Effector memory CD4-positive, alpha-beta T cell (primary cell): Measurements from ENCODE around the gene CBX4.

Source experiments
- DNase-seq, 3 donors: peaks; one replicate each; pipeline ENCODE4 v3.0.0-alpha.2; 2020
- H3K27ac ChIP-seq: 2 replicates; pipeline ENCODE4 v1.7.0; 2013; ENCODE audit warnings: mild to moderate bottlenecking, low read length, moderate library complexity; ENCODE audit not compliant: insufficient read depth, poor library complexity, severe bottlenecking
- H3K27me3 ChIP-seq: replicated peaks from 2 replicates; pipeline ENCODE4 v1.7.0; 2013; ENCODE audit warnings: mild to moderate bottlenecking, low read length; ENCODE audit not compliant: insufficient read depth, control insufficient read depth, poor library complexity, severe bottlenecking
- H3K36me3 ChIP-seq: 2 replicates; pipeline ENCODE4 v1.7.0; 2013; ENCODE audit warnings: mild to moderate bottlenecking, low read length, moderate library complexity; ENCODE audit not compliant: control insufficient read depth, insufficient read depth
- H3K4me1 ChIP-seq: 2 replicates; pipeline ENCODE4 v1.7.0; 2013; ENCODE audit warnings: low read length, mild to moderate bottlenecking; ENCODE audit not compliant: control insufficient read depth, insufficient read depth, poor library complexity, severe bottlenecking
- H3K4me3 ChIP-seq: 2 replicates; pipeline ENCODE4 v1.7.0; 2013; ENCODE audit warnings: low read length, low read depth, mild to moderate bottlenecking; ENCODE audit not compliant: insufficient read depth, poor library complexity, severe bottlenecking
- H3K9me3 ChIP-seq: 2 replicates; pipeline ENCODE4 v1.7.0; 2013; ENCODE audit warnings: mild to moderate bottlenecking, low read length, moderate library complexity; ENCODE audit not compliant: control insufficient read depth

Gene CBX4

DNA sequence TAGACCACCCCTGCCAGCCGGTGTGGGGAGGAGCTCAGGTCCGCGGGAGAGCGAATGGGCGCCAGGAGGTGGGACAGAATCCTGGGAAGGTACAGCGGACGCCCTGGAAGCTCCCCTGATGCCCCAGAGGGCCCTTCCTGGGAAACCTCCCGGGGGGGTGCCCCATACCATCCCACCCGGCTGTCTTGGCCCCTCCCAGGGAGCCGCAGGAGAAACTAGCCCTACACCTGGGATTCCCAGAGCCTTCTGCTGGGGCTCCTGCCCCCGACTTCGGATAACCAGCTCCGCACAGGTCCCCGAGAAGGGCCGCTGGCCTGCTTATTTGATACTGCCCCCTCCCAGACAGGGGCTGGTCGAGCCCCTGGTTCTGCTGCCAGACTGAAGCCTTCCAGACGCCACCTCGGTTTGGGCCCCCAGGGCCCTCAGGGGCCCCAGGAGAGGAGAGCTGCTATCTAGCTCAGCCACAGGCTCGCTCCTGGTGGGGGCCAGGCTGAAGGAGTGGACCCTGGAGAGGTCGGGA, 3.0 kb upstream of the CBX4 start:
- Histone ChIP-seq H3K4me3 (no peak overlapping the region), H3K4me1 (peaks cover 63% of the 10 kb centered on the region), H3K36me3 (no peaks in the 10 kb centered on the region), H3K9me3 (no peaks in the 10 kb centered on the region), H3K27ac (no peak overlapping the region), H3K27me3 (peaks cover 44% of the 10 kb centered on the region)
- no peak for DNase-seq

DNA sequence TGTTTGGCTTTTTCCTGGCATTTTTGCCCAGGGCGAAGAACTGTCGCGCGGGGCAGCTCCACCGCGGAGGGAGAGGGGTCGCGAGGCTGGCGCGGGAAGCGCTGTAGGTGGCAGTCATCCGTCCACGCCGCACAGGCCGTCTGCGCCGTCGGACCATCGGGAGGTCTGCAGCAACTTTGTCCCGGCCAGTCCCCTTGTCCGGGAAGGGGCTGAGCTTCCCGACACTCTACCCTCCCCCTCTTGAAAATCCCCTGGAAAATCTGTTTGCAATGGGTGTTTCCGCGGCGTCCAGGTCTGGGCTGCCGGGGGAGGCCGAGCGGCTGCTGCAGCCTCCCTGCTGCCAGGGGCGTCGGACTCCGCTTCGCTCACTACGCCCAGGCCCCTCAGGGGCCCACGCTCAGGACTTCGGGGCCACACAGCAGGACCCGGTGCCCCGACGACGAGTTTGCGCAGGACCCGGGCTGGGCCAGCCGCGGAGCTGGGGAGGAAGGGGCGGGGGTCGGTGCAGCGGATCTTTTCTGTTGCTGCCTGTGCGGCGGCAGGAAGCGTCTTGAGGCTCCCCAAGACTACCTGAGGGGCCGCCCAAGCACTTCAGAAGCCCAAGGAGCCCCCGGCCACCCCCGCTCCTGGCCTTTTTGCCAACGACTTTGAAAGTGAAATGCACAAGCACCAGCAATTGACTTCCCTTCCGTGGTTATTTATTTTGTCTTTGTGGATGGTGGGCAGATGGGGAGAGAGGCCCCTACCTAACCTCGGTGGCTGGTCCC, 2.3 kb upstream of the CBX4 start:
- H3K9me3 ChIP-seq: no peaks in the 10 kb centered on the region
- no peaks in the 10 kb centered on the region for H3K36me3 ChIP-seq
- peaks cover 44% of the 10 kb centered on the region for H3K27me3 ChIP-seq
- no peak for DNase-seq
- H3K27ac ChIP-seq: no peak overlapping the region
- peaks cover 70% of the 10 kb centered on the region for H3K4me1 ChIP-seq
- peak overlapping the region; percentile 2 for H3K4me3 ChIP-seq

DNA sequence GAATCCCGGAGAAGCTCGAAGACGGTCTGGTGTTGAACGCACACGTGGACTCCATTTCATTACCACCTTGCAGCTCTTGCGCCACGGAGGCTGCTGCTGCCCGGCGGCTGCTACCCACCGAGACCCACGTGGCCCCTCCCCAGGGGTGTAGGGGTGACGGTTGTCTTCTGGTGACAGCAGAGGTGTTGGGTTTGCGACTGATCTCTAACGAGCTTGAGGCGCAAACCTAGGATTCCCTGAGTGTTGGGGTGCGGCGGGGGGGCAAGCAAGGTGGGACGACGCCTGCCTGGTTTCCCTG, 1.7 kb upstream of the CBX4 start:
- Histone ChIP-seq H3K4me1 (peaks cover 76% of the 10 kb centered on the region), H3K27ac (no peak overlapping the region), H3K36me3 (no peaks in the 10 kb centered on the region), H3K4me3 (peak overlapping the region; percentile 2), H3K9me3 (no peaks in the 10 kb centered on the region), H3K27me3 (peaks cover 44% of the 10 kb centered on the region)
- DNase-seq: no peak

DNA sequence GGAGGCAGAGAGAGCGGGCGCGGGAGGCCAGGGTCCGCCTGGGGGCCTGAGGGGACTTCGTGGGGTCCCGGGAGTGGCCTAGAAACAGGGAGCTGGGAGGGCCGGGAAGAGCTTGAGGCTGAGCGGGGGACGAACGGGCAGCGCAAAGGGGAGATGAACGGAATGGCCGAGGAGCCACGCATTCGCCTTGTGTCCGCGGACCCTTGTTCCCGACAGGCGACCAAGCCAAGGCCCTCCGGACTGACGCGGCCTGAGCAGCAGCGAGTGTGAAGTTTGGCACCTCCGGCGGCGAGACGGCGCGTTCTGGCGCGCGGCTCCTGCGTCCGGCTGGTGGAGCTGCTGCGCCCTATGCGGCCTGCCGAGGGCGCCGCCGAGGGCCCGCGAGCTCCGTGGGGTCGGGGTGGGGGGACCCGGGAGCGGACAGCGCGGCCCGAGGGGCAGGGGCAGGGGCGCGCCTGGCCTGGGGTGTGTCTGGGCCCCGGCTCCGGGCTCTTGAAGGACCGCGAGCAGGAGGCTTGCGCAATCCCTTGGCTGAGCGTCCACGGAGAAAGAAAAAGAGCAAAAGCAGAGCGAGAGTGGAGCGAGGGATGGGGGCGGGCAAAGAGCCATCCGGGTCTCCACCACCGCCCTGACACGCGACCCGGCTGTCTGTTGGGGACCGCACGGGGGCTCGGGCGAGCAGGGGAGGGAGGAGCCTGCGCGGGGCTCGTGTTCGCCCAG, 1.2 kb upstream of the CBX4 start:
- Histone ChIP-seq H3K4me1 (peaks cover 78% of the 10 kb centered on the region), H3K9me3 (no peaks in the 10 kb centered on the region), H3K36me3 (peaks cover 2% of the 10 kb centered on the region), H3K27me3 (peaks cover 44% of the 10 kb centered on the region), H3K4me3 (peak overlapping the region; percentile 37), H3K27ac (no peak overlapping the region)
- DNase-seq: no peak

DNA sequence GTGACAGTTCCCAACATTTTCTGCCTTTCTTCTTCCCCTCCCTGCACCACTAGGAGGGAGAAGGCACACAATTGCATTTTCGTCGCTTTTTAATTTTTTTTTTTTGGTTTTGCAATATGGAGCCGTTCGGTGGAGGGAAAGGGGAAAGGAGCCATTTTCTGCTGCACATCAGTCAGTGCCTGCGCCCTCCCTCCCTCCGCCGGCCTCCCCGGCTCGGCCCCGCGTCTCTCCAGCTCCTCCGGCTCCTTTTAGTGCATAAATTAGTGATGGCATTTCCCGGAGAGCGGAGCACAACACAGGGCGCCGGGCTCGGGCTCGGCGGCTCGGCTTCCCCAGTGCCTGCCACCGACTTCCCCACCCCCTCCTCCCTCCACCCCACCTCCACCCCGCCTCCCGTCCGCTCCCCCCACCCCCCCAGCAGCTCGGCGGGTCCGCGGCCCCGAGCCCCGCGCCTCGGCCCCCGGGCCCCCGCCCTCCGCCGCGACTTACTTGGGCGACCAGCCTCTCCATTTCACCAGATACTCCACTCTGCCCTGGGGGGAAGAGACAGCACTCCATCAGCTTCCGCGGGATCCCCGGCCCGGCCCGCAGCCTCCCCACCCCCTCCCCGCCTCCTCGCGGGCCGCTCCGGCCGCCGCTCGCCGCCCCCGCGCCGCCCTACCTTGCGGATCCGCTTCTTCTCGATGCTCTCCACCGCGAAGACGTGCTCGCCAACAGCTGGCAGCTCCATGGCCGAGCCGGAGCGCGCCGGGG, 542 bp downstream of the CBX4 start:
- Histone ChIP-seq H3K9me3 (no peaks in the 10 kb centered on the region), H3K27me3 (peaks cover 41% of the 10 kb centered on the region), H3K4me1 (peaks cover 63% of the 10 kb centered on the region), H3K4me3 (peak overlapping the region; percentile 75), H3K36me3 (peaks cover 19% of the 10 kb centered on the region), H3K27ac (peak overlapping the region; percentile 61)
- DNase-seq: peak in 2 of 3 donors; percentile 29 to 39

DNA sequence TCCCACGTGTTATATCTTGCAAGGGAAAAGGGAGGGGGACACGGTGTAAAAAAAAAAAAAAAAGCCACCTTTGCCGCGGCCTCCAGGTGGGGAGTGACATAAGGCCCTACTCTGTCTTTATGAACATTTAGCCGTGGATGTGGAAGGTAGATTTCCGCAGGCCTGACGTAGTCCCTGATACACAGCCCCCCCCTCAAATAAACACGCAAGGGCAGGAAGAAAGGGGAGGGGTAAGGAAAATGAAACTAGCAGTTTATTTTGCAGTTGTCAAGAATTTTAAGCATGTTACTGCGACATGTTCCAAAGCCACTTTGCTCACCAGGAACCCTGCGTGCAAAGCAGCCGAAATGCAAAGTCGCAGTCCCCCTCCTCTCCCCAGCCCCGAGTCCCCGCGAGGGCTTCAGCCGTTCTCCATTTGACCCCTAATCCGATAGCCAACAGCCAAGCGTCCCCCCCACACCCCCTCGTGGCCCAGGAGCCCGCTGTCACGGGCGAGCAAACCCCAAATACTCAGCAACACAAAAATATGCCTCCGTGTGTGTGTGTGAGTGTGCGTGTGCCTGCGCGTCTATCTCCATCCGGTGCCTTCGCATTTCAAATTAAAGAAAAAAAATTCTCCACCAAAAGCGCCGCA, 1.2 kb downstream of the CBX4 start:
- Histone ChIP-seq H3K9me3 (no peaks in the 10 kb centered on the region), H3K4me3 (peak overlapping the region; percentile 75), H3K27me3 (peaks cover 34% of the 10 kb centered on the region), H3K27ac (peak overlapping the region; percentile 61), H3K4me1 (peaks cover 61% of the 10 kb centered on the region), H3K36me3 (peaks cover 23% of the 10 kb centered on the region)
- DNase-seq: peak in 1 of 3 donors; percentile 34

DNA sequence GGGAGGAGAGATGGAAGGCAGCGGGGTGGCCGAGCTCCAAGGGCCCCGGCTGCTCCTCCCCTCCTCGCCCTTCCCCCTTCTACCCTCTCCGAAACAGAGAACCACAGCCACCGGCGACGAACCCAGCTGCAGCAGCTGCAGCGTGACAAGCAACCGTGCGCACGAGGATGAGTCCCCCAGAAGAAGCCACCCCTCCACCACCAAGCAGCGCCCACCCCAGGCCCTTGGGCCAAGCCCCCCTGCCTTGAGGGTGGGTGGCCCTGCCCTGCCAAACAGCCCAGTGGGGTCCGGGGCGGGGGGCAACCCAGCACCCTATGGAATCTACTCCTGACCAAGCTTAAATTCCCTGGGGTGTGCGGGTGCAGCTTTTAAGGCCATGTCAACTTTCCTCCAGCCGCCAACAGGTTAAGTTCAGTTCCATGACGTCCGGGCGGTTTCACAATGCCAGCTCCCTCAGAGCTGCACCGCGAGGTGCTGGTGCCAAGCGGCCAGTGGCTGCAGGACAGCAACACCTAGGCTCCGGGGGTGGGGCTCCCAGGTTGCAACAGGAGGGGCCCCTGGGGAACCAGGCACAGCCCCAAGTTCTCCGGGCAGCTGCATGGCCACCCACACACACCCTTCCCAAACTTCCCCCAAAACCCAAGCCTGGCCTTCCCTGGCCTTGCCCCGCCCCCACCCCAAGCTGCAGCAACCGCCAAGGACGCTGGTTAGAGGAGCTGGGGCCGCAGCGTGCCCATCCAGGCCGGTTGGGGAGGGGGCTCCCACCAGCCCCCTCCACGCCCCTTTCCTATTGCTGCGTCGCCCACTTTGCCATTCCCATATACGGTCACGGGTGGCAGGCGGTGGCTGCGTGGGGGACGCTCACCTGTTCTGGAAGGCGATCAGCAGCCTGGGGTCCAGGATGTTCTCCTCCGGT, 2.0 kb downstream of the CBX4 start:
- DNase-seq: no peak
- Histone ChIP-seq H3K4me3 (peak overlapping the region; percentile 75), H3K27me3 (peaks cover 27% of the 10 kb centered on the region), H3K27ac (peak overlapping the region; percentile 61), H3K4me1 (peaks cover 61% of the 10 kb centered on the region), H3K36me3 (peaks cover 23% of the 10 kb centered on the region), H3K9me3 (no peaks in the 10 kb centered on the region)

DNA sequence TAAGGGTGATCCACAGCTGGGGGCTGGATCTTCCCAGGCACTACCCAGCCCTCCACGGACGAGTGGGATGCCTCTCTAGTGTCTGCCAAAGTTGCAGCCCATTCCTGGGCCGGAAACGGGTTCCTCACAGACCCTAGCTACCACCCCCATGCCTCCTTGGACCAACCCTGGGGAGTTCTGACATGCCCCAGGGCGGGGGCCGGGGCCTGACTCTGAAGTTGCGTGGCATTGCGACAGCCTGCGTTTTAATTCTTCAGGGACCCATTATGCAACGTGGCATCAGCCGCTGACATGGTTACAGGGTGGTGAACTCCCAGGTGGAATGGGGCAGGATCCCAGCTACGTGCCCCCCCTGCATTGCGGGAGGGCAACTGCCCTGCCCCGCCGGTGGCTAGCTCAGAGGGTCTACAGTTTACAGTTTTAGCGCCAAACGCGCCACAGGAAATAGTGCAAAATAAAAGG, 2.7 kb downstream of the CBX4 start:
- Histone ChIP-seq H3K27ac (no peak overlapping the region), H3K36me3 (peaks cover 23% of the 10 kb centered on the region), H3K4me1 (peaks cover 55% of the 10 kb centered on the region), H3K27me3 (peaks cover 20% of the 10 kb centered on the region), H3K9me3 (no peaks in the 10 kb centered on the region), H3K4me3 (peak overlapping the region; percentile 75)
- DNase-seq: no peak

DNA sequence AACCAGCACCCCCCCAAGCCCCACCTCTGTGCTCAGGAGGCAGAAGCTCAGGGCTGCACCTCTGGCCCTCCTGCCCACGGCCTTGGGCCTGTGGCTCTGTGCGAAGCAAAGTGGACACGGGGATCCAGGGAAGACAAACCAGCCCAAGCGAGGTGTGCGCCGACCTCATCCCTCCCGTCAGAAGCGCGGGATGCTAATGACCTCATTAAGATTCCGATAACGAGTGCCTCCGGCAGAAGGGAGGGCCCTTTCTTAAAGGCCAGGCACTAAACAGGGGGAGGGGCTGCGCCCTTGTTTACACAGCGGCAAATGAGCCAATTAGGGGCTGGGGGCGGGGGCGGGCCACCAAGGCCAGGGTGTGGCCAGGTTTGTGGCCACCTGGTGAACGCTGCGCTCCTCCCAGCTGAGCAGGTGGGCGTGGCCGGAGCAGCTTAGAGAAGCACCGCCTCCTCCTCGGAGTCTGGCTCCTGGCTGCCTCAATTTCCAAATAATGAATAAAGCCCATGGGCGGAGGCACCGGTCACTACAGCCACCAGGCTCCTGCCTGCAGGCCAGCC, 3.2 kb downstream of the CBX4 start:
- H3K27ac ChIP-seq: no peak overlapping the region
- H3K27me3 ChIP-seq: peaks cover 15% of the 10 kb centered on the region
- no peaks in the 10 kb centered on the region for H3K9me3 ChIP-seq
- H3K4me1 ChIP-seq: peaks cover 50% of the 10 kb centered on the region
- peaks cover 23% of the 10 kb centered on the region for H3K36me3 ChIP-seq
- no peak for DNase-seq
- H3K4me3 ChIP-seq: no peak overlapping the region
